C4-2B (cell line): ENCODE results near the gene SLC5A2.

Experiments used
- H3K27ac ChIP-seq: fragments of 450-650 bp; 2 replicates; pipeline ENCODE4 v1.5.1; 2017
- ZFX ChIP-seq: fragments of 450-650 bp; IDR thresholded peaks from 2 replicates; pipeline ENCODE4 v1.6.1; 2017
- TF ChIP-seq, protein P1 (sequence below): fragments of 450-650 bp; conservative IDR thresholded peaks from 2 replicates; pipeline ENCODE4 v1.5.1; 2017; ENCODE audit warnings: mild to moderate bottlenecking

SLC5A2 gene

DNA sequence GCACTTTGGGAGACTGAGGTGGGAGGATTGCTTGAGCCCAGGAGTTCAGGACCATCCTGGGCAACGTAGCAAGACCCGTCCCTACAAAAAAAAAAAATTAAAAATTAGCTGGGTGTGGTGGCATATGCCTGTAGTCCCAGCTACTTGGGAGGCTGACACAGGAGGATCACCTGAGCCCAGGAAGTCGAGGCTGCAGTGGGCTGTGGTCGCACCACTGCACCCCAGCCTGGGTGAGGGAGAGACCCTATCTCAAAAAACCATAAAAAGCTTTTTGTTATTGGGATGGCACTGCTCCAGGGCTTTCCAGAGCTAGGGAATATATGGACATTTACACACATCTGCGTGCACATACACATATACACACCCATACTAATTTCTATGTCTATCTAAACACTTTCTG, 31.7 kb upstream of the SLC5A2 start:
- H3K27ac ChIP-seq = peak overlapping the region; percentile 54
- TF ChIP-seq, protein P1, sequence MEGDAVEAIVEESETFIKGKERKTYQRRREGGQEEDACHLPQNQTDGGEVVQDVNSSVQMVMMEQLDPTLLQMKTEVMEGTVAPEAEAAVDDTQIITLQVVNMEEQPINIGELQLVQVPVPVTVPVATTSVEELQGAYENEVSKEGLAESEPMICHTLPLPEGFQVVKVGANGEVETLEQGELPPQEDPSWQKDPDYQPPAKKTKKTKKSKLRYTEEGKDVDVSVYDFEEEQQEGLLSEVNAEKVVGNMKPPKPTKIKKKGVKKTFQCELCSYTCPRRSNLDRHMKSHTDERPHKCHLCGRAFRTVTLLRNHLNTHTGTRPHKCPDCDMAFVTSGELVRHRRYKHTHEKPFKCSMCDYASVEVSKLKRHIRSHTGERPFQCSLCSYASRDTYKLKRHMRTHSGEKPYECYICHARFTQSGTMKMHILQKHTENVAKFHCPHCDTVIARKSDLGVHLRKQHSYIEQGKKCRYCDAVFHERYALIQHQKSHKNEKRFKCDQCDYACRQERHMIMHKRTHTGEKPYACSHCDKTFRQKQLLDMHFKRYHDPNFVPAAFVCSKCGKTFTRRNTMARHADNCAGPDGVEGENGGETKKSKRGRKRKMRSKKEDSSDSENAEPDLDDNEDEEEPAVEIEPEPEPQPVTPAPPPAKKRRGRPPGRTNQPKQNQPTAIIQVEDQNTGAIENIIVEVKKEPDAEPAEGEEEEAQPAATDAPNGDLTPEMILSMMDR = no peak
- no peak for TF ChIP-seq ZFX

DNA sequence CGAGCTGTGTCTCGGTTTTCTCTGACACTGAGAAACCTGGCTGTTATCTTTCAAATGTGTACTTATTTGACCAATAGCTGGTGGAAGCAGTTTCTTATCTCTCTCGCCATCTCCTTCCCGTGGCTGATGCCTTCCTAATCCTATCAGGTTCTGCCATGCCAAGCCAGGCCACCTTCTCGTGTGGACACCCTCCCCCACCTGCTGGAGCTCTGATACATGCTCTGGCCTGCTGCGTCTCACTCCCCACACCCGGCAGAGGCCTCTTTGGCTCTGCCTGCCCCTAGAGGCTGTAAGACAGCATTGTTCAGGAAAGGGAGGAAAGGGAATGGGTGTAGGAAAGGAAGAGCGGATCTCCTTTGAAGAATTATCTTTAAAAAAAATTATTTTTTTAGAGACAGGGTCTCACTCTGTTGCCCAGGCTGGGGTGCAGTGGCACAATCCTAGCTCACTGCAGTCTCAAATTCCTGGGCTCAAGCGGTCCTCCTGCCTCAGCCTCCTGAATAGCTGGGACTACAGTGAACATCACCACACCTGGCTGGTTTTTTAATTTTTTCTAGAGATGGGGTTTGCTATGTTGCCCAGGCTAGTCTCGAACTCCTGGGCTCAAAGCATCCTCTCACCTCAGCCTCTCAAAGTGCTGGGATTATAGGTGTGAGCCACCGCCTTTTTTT, 31.1 kb upstream of the SLC5A2 start:
- peak overlapping the region; percentile 54 for H3K27ac ChIP-seq
- no peak for TF ChIP-seq ZFX
- TF ChIP-seq, protein P1 = peak; percentile 85

DNA sequence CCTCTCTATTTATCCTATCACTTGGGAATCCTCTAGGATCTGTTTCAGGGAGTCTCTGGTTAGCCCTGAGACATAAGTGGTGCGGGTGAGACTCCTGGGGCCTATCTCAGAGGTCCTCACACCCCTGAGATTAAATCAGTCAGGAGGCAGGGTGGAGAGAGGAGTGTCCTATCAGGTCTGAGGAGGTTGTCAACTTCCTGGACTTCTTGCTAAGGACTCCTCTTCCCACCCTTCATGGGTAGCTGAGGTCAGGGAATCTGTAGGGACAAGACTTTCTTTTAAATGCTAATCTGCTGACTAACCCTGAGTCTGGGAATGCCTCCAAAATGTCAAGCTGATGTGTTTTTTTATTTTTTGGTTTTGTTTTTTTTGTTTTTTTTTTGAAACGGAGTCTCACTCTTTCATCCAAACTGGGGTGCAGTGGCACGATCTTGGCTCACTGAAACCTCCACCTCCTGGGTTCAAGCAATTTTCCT, 30.3 kb upstream of the SLC5A2 start:
- H3K27ac ChIP-seq = peak overlapping the region; percentile 54
- TF ChIP-seq ZFX = no peak
- TF ChIP-seq, protein P1 = no peak

DNA sequence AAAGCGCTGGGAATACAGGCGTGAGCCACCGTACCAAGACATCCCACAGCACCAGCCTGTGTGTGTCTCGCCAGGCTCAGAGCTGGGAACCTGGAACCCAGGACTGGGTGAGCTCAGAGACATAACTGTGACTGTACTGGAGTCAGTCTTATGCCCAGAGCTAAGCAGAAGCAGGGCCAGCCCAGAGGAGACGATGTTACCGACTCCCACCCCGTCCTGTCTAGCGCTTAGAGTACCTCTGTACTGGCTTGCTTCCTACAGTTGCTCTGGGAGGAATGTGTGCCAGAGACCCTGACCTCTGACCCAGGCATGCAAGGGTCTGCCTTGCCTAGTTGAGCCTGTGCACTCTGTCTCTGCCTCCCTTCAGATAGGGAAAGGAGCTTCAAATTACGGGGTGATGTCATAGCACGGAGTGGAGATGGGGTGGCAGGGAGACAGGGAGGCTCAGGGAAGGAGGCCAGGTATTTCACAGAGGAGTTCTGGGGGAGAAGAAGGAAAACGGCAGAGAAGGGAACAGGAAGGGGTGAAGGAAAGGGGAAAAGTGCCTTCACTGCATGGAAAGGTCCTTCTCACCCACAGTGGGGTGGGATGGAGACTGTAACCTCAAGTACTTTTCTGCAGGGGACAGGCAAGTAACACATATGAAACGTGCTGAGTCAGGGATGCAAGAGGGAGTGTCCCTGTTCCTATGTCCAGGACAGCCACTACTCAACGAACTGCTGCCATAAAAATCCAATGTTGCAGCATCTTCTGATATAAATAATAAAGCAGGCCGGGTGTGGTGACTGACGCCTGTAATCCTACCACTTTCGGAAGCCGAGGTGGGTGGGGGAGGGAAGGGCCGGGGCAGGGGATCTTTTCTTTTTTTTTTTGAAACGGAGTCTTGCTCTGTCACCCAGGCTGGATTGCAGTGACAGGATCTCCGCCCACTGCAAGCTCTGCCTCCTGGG, 29.4 kb upstream of the SLC5A2 start:
- TF ChIP-seq, protein P1 = no peak
- TF ChIP-seq ZFX = no peak
- H3K27ac ChIP-seq = peak overlapping the region; percentile 54

DNA sequence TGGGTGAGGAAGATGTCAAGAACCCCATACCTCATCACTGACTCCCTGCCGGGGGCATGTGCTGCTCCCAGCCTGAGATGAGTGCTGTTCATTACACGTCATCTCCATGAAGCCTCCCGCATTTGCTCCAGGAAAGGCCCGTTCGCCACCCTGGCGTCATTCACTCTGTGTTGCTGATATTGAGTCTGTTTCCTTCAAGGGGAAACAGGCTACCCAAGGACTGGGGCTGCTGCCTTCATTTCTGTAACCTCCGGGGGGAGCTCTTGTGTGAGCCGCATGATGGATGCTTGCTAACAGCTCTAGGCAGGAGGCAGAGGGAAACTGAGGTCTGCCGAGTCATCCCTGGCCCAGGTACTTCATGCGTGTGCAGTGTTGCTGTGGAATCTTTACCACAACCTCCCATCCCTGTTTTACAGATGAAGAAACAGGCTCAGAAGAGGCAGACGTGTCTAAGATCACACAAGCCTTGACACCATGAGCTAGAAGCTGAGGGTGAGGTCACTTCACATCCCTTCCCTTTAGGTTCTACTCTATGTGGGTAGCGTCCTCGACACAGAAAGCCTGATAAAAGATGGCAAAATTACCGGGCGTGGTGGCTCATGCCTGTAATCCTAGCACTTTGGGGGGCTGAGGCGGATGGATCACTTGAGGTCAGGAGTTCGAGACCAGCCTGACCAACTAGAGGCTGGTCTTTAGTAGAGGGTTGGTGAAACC, 27.2 kb upstream of the SLC5A2 start:
- H3K27ac ChIP-seq = no peak overlapping the region
- TF ChIP-seq, protein P1 = peak; percentile 34
- no peak for TF ChIP-seq ZFX

DNA sequence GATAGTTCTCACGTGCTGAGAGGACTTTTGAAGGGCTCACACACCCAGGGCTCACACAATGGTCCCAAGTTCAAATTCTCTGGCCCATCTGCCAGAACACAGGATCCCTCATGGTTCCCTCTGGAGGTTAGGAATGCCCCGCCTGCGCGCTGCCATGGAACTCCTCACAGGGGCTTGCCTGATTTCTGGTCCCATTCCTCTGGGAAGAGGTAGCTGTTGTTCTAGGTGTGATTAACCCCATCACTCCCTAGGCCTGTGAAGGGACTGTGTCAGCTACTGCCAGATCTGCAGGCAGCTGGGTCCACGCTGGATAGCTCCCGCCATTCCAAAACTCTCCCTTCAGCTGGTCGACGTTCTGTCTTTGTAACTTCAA, 25.9 kb upstream of the SLC5A2 start:
- no peak overlapping the region; the same call in 1 of the 2 replicates for H3K27ac ChIP-seq
- TF ChIP-seq ZFX = no peak
- TF ChIP-seq, protein P1 = no peak
